NCI-H2171 treated with DMSO at 0.1 percent for 48 hours (cell line): ENCODE data around the gene SLF2.

Source experiments
- DNase-seq: peaks from one replicate; lab custom pipeline; 2025; lab: John Stamatoyannopoulos, UW

SLF2 gene

GRCh38 chr10:100902622-100903021 is 10.1 kb upstream of the SLF2 start:
- DNase-seq = no peak

DNA sequence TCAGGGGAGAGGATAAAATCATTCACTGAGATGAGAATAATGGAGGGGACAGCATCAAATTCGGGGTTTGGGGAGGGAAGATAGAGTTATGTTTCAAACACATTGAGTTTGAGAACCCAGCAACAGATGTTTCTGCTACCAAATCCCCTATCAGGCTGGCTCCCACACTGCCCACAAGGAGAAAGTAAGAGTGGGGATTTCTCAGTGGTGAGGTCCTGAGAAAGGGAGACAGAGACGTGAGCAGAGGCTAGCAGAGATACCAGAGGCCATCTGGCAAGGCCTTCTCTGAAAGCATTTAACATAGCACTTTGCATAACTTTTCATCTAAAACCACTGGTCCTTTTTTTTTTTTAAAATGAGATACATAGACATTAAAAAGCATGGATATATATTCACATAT is 7.8 kb upstream of the SLF2 start:
- DNase-seq = no peak

DNA sequence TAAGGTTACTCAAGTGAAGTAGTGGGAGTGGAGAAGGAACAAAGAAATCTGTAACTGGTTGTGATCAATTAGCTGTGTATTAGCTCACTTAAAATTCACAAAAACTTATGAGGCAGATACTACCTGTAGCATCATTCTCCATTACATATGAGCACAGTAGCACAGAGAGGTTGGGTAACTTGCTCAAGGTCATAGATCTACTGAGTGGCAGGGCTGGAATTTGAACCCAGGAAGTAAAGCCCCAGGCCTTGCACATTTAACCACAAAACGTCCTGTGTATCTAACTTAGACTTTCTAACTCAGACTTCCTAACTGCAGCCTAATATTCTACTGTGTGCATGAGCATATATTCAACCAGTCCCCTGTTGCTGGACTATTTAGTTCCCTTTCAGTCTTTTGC is 5.6 kb upstream of the SLF2 start:
- DNase-seq = no peak

DNA sequence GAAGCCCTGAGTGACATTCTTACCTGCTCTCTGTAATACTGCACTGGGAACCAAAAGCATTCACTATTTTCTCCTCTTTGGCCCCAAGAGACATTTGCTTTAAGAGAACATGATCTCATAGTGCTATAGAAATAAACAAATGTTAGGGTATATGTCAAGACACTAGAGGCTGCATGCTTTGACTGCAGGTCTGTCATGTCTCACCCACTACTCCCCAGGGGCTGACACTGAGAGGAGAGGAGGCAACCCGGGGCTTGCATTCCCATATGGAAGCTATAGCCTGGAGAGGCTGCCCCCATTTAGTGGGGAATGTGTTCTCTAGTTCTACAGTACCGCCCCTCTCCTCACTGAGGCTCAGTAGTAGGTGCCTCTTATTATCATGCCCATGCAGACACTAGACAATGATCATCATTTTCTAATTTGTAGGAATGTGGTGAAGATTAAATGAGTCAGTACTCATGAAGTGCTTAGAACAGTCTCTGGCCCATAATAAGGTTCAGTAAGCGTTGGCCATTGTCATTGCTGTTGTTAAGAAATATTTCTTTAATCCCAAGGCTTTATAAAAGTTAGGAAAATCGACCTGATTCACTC is 4.9 kb upstream of the SLF2 start:
- DNase-seq = peak; percentile 31

GRCh38 chr10:100908378-100908777 is 4.4 kb upstream of the SLF2 start:
- no peak for DNase-seq

- no peak for DNase-seq
Observed at GRCh38 chr10:100909501-100910263, 3.1 kb upstream of the SLF2 start.

DNA sequence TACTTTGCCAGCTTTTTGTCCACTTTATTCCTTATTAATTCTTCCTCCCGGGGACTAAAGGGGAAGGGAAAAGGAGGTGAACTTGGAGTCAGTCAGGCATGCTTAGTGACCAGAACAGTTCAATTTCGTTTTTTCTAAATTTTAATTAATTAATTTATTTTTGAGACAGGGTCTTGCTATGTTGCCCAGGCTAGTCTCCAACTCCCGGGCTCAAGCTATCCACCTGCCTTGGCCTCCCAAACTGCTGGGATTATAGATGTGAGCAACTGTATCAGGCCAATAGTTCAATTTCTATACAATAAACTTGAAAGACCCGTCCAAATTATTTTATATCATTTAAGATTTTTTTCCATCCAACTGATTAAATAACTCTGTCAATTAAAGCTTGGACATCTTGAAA is 1.3 kb upstream of the SLF2 start:
- no peak for DNase-seq

GRCh38 chr10:100912013-100912604 is 654 bp upstream of the SLF2 start:
- no peak for DNase-seq

- no peak for DNase-seq
Observed at GRCh38 chr10:100913470-100913865, 705 bp downstream of the SLF2 start.

DNA sequence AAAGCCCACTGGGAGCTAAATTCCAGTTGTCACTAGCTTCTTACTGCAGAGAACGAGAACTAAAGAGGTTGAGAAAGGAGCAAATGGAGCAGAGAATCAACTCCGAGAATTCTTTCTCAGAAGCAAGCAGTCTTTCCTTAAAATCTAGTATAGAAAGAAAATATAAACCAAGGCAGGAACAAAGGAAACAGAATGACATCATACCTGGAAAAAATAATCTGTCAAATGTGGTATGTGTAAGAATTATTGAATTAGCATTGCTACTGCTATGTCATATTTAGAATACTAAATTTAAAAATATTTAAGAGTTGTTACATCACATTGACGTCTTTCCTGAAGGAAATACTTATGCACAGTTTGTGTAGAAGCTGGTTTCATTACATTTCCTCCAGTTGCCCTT is 4.3 kb downstream of the SLF2 start:
- DNase-seq = no peak

GRCh38 chr10:100923580-100923979 is 10.8 kb downstream of the SLF2 start:
- DNase-seq = no peak

GRCh38 chr10:100927266-100927665 is 14.5 kb downstream of the SLF2 start:
- no peak for DNase-seq

DNA sequence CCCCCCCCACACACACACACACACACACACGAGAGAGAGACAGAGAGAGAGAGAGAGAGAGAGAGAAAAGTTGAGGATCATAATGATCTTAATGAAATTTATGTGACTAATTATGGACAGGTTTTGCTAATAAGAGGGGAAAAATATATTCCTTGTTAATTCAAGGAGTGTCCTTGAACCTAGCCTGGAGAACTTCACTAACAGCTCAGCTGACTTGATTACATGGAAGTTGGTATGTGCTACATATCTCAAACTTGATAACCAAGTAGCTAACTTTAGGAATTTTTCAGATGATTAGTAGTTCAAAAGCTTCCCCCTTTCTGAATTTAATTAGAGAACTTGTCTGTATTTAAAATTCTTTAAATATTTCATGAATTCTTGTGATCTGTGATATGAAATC is 15.3 kb downstream of the SLF2 start:
- DNase-seq = no peak

GRCh38 chr10:100930368-100930767 is 17.6 kb downstream of the SLF2 start:
- DNase-seq = no peak

GRCh38 chr10:100934084-100934659 is 21.4 kb downstream of the SLF2 start:
- no peak for DNase-seq

DNA sequence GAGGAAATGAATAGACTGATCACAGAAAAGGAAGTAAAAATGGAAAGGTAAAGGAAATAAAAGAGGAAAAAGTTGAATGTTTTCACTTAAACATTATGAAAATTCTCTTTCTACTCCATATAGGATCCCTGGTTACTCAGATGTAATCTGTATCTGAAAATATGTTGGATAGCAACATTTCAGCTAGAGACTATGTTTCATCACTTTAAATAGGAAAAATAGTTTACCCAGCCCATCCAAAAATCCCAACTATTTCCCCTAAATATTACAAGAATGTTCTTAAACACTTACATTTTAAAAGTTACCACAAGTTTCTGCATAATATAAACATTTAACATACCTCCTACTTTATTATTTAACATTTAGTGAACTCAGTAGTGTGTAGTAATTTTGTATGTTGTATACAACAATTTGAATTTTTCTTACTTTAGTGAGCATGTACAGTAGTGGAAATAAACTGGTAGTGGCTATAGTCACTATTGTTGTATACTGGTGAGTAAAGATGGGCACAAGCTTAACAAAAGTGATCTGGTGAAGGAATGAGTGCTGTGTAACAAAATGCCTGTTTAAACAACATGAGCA is 27.1 kb downstream of the SLF2 start:
- DNase-seq = no peak

- no peak for DNase-seq
Observed at GRCh38 chr10:100942229-100942628, 29.5 kb downstream of the SLF2 start.

GRCh38 chr10:100943508-100943907 is 30.7 kb downstream of the SLF2 start:
- DNase-seq = no peak

- DNase-seq = no peak
Observed at GRCh38 chr10:100945754-100946153, 33.0 kb downstream of the SLF2 start.

- DNase-seq = no peak
Observed at GRCh38 chr10:100948916-100949315, 36.2 kb downstream of the SLF2 start.

DNA sequence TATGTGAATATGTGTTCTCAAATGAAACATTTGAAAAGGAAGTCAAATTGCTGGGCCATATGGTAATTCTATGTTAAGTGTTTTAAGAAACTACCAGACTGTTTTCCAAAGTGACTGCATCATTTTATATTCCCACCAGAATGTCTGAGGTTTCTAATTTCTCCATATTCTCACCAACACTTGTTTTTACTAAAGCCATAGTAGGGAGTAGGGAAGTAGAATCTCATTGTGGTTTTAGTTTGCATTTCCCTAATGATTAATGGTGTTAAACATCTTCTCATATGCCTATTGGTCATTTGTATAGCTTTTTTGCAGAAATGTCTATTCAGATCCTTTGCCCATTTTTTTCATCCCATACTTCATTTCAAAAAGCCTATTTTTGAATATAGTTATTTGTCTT is 47.5 kb downstream of the SLF2 start:
- DNase-seq = no peak

- no peak for DNase-seq
Observed at GRCh38 chr10:100962351-100963080, 49.8 kb downstream of the SLF2 start.
